Measurements from ENCODE around the gene C5orf46. TPM values are rescaled to one million over a fixed set of nuclear protein-coding genes. Genes with fewer than 3 reads are reported as not detected.

Gene C5orf46
- total RNA-seq, 1 donor from 2014 or later = not detected

DNA sequence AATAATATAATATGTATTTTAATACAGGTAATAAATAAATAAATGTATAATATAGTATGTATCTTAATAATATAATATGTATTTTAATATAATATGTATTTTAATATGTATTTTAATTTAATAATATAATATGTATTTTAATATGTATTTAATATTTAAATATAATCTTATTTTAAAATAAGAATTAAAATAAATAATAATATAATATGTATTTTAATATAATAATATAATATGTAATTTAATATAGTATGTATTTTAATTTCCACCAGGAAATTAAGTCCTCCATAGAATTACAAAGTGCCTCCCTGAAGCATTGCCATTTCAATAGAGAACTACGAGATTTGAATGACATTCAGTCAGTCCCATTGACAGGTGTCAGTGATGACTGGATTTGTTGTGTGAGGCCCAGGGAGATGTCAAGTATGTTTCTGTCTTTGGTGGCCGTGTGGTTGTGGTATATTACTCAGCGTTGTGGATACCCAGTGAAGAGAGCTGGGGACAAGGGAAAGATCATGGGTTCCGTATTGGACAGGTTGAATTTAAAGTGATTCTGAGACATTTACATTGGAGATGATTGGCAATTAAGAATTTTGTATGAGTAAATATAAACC, 14.2 kb upstream of the C5orf46 start:
- Mint-ChIP-seq H3K9me3 (ENCODE audit: low read depth) (peaks cover 2% of the 10 kb centered on the region), H3K27me3 (no peaks in the 10 kb centered on the region), H3K4me1 (ENCODE audit: low read depth) (no peaks in the 10 kb centered on the region), H3K36me3 (ENCODE audit: insufficient read depth) (no peaks in the 10 kb centered on the region), H3K4me3 (ENCODE audit: low read depth) (no peak overlapping the region), H3K27ac (no peak overlapping the region)
- no peak for DNase-seq (ENCODE audit: low spot score, unreplicated experiment)
- TF ChIP-seq, protein P1, sequence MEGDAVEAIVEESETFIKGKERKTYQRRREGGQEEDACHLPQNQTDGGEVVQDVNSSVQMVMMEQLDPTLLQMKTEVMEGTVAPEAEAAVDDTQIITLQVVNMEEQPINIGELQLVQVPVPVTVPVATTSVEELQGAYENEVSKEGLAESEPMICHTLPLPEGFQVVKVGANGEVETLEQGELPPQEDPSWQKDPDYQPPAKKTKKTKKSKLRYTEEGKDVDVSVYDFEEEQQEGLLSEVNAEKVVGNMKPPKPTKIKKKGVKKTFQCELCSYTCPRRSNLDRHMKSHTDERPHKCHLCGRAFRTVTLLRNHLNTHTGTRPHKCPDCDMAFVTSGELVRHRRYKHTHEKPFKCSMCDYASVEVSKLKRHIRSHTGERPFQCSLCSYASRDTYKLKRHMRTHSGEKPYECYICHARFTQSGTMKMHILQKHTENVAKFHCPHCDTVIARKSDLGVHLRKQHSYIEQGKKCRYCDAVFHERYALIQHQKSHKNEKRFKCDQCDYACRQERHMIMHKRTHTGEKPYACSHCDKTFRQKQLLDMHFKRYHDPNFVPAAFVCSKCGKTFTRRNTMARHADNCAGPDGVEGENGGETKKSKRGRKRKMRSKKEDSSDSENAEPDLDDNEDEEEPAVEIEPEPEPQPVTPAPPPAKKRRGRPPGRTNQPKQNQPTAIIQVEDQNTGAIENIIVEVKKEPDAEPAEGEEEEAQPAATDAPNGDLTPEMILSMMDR (IDR thresholded peaks at IDR 0.05; ENCODE audit: unreplicated experiment) = no peak

DNA sequence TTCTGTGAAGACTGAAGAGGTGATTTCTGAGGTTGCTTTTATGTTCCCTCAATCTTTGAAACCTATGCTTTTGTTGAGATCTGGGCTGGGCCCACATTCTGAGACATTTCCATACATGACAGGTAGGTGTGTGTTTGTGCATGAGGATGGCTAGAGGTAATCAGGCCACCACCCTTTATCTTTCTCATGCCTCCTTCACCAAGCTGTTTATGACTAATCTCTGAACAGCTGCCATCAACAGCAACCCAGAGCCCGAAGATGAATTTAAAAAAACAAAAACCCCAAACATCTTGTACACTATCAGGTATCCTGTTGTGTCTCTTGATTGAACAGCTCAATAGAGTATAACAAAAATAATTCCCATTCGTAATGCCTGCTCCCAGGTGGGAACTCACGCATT, 12.6 kb upstream of the C5orf46 start:
- Mint-ChIP-seq H3K27me3 (no peaks in the 10 kb centered on the region), H3K36me3 (ENCODE audit: insufficient read depth) (no peaks in the 10 kb centered on the region), H3K27ac (no peak overlapping the region), H3K9me3 (ENCODE audit: low read depth) (peaks cover 2% of the 10 kb centered on the region), H3K4me3 (ENCODE audit: low read depth) (no peak overlapping the region), H3K4me1 (ENCODE audit: low read depth) (no peaks in the 10 kb centered on the region)
- TF ChIP-seq, protein P1 (IDR thresholded peaks at IDR 0.05; ENCODE audit: unreplicated experiment) = no peak
- DNase-seq (ENCODE audit: low spot score, unreplicated experiment) = no peak

DNA sequence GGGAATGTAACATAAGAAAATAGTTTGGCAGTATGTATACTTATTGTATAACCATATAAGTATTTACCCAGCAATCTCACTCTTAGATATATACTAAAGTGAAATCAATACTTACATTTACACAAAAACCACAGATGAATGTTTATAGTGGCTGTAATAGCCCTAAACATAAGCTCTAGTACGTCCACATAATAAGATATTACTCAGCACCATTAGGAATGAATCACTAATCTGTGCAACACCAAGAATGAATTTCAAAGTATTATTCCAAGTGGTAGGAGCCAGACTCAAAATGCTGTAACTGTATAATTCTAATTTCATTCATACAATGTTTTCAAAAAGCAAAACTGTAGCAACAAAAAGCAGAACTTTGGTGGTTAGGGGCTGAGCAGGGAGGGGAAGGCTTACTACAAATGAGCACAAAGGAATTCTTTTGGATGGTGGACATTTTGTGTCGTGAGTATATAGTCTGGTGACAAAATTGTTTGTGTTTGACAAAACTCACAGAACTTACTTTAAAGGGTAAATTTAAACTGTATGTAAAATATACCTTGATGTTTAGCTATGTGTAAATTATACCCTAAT, 11.9 kb upstream of the C5orf46 start:
- H3K27ac Mint-ChIP-seq = no peak overlapping the region
- H3K4me3 Mint-ChIP-seq (ENCODE audit: low read depth) = no peak overlapping the region
- TF ChIP-seq, protein P1 (IDR thresholded peaks at IDR 0.05; ENCODE audit: unreplicated experiment) = no peak
- no peaks in the 10 kb centered on the region for H3K4me1 Mint-ChIP-seq (ENCODE audit: low read depth)
- H3K27me3 Mint-ChIP-seq = no peaks in the 10 kb centered on the region
- H3K9me3 Mint-ChIP-seq (ENCODE audit: low read depth) = peaks cover 2% of the 10 kb centered on the region
- no peaks in the 10 kb centered on the region for H3K36me3 Mint-ChIP-seq (ENCODE audit: insufficient read depth)
- no peak for DNase-seq (ENCODE audit: low spot score, unreplicated experiment)

DNA sequence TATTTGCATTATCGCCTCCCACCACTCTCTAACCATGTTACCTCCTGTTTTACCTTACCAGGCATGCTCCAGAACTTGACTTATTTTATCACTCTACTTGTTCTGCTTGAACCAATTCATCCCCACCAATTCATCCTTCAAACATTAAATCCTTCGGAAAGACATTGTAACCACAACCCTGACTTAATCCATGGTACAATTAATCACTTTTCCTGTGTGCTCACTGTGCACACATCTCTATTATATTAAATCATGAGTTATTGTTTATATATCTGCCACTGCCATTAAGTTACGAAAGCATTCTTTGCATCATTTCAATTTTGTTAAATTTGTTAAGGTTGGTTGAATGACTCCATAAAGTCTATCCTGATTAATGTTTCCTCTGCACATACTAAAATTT, 7.4 kb upstream of the C5orf46 start:
- DNase-seq (ENCODE audit: low spot score, unreplicated experiment) = no peak
- Mint-ChIP-seq H3K4me1 (ENCODE audit: low read depth) (peaks cover 2% of the 10 kb centered on the region), H3K27me3 (no peaks in the 10 kb centered on the region), H3K4me3 (ENCODE audit: low read depth) (no peak overlapping the region), H3K36me3 (ENCODE audit: insufficient read depth) (no peaks in the 10 kb centered on the region), H3K27ac (no peak overlapping the region), H3K9me3 (ENCODE audit: low read depth) (peaks cover 2% of the 10 kb centered on the region)
- TF ChIP-seq, protein P1 (IDR thresholded peaks at IDR 0.05; ENCODE audit: unreplicated experiment) = no peak

DNA sequence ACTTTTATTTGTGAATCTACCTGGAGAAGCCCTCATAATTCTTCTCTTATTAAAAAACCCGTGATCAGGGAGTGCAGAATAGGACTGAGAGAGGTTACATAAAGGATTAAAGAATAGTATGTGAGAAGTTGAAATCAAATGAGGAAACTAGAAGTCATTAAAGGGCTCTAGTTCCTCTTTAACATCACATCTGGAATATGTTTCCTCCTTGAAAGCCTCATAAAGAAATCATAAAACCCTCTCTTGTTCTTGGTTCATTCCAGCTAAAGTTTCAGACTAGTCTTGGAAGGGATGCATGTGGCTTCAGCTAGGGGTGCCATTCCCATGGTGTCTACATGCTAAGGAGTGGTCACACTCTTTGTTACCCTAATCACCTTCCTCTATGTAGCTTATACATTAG, 5.7 kb upstream of the C5orf46 start:
- Mint-ChIP-seq H3K27me3 (no peaks in the 10 kb centered on the region), H3K4me1 (ENCODE audit: low read depth) (peaks cover 2% of the 10 kb centered on the region), H3K4me3 (ENCODE audit: low read depth) (no peak overlapping the region), H3K27ac (no peak overlapping the region), H3K36me3 (ENCODE audit: insufficient read depth) (no peaks in the 10 kb centered on the region), H3K9me3 (ENCODE audit: low read depth) (peaks cover 2% of the 10 kb centered on the region)
- TF ChIP-seq, protein P1 (IDR thresholded peaks at IDR 0.05; ENCODE audit: unreplicated experiment) = no peak
- no peak for DNase-seq (ENCODE audit: low spot score, unreplicated experiment)

Measured in progenitor cell of endocrine pancreas (in vitro differentiated cells).